Esophagus squamous epithelium (tissue), 5 donors: ENCODE results near the gene LCOR. TPM values are rescaled to one million over a fixed set of nuclear protein-coding genes. Genes with fewer than 3 reads are reported as not detected.

Experiments used
- DNase-seq: peaks from one replicate; lab custom pipeline; 2025; lab: John Stamatoyannopoulos, UW
- H3K27ac ChIP-seq, 4 donors: fragments of 200-600 bp; sonication (generic); one replicate each; pipeline ENCODE4 v1.5.1; 2016 to 2019; ENCODE audit warnings: mild to moderate bottlenecking in 1 of 4
- H3K27me3 ChIP-seq, 4 donors: fragments of 200-600 bp; sonication (generic); 1 replicate in 3 of 4; 2 replicates in 1 of 4; pipeline versions ENCODE4 v1.5.1 to v1.6.0; 2017 to 2021; ENCODE audit warnings: antibody characterized with exemption in 1 of 4
- H3K36me3 ChIP-seq, 3 donors: fragments of 200-600 bp; sonication (generic); one replicate each; pipeline ENCODE4 v1.5.1; 2016 to 2019
- H3K4me1 ChIP-seq, 3 donors: fragments of 200-600 bp; sonication (generic); one replicate each; pipeline ENCODE4 v1.5.1; 2017 to 2019
- H3K4me3 ChIP-seq, 4 donors: fragments of 200-600 bp; sonication (generic); 1 replicate in 3 of 4; 2 replicates in 1 of 4; pipeline ENCODE4 v1.5.1; 2016 to 2019; ENCODE audit warnings: mild to moderate bottlenecking in 2 of 4, moderate library complexity in 1 of 4
- H3K9me3 ChIP-seq, 3 donors: fragments of 200-600 bp; sonication (generic); one replicate each; pipeline ENCODE4 v1.5.1; 2016 to 2019
- CTCF ChIP-seq, 6 experiments: fragments of 450-650 bp in 4 of 6; fragments of 200-600 bp in 2 of 6; sonication (generic) in 2 of 6; IDR thresholded peaks; one replicate each; pipeline ENCODE4 v1.5.1; 2016 to 2019; ENCODE audit warnings: antibody characterized with exemption in 6 of 6, mild to moderate bottlenecking in 4 of 6, moderate library complexity in 4 of 6
- POLR2A ChIP-seq, 4 donors: fragments of 450-650 bp; IDR thresholded peaks; one replicate each; pipeline ENCODE4 v1.6.1; 2017; ENCODE audit warnings: antibody characterized with exemption in 4 of 4, mild to moderate bottlenecking in 4 of 4, moderate library complexity in 3 of 4
- WGBS, 2 donors: methylation state at CpG; one replicate each; pipeline ENCODE4 v1.1.5; 2018; 5-methylcytosine and 5-hydroxymethylcytosine counted together
- intact Hi-C: fragments of 100-400 bp; cut with DNase I; formaldehyde crosslinking; loops from one replicate; pipeline ENCODE4 v1.15.0; 2022
- total RNA-seq, 4 donors: library from RNA; depleted of rRNA; stranded (reverse); fragments of >200 nt; gene quantifications; one replicate each; pipeline ENCODE4 v1.1.0, GENCODE V29; 2016
- donor health status: DM: yes; HTN: yes; CAD: no.

Gene LCOR
- total RNA-seq, 4 donors from 2014 or later = 16.9 to 112 (median 30.4) TPM

GRCh38 chr10:96996275-96996965 lies 164.3 kb downstream of the LCOR start:
- DNase-seq = no peak
- Histone ChIP-seq H3K9me3 (no peaks in the 10 kb centered on the region), H3K36me3 (no peaks in the 10 kb centered on the region), H3K4me3 (no peak overlapping the region), H3K4me1 (peaks cover 0 to 4% (median 0%) of the 10 kb centered on the region in 3 donors), H3K27me3 (no peaks in the 10 kb centered on the region), H3K27ac (no peak overlapping the region)
- TF ChIP-seq CTCF (IDR thresholded peaks at IDR 0.05) (no peak), POLR2A (IDR thresholded peaks at IDR 0.05) (no peak)
- intact Hi-C loops = no loop called here
- WGBS, 2 donors = 79 to 81% methylated on average over 5 to 6 of the region's 6 CpGs

- no peak for DNase-seq
- H3K36me3 ChIP-seq = no peaks in the 10 kb centered on the region
- H3K4me1 ChIP-seq = no peaks in the 10 kb centered on the region
- no peak for TF ChIP-seq CTCF (IDR thresholded peaks at IDR 0.05)
- TF ChIP-seq POLR2A (IDR thresholded peaks at IDR 0.05) = no peak
- intact Hi-C loops = no loop called here
- no peaks in the 10 kb centered on the region for H3K9me3 ChIP-seq
- WGBS, 2 donors = 78 to 89% methylated on average over 9 to 10 of the region's 14 CpGs
- no peak overlapping the region for H3K4me3 ChIP-seq
- H3K27me3 ChIP-seq = no peaks in the 10 kb centered on the region
- no peak overlapping the region for H3K27ac ChIP-seq
Observed at GRCh38 chr10:96998329-96998888, 166.3 kb downstream of the LCOR start.

- H3K4me1 ChIP-seq = no peaks in the 10 kb centered on the region
- no peaks in the 10 kb centered on the region for H3K36me3 ChIP-seq
- H3K27ac ChIP-seq = no peak overlapping the region
- H3K9me3 ChIP-seq = no peaks in the 10 kb centered on the region
- intact Hi-C loops = no loop called here
- DNase-seq = no peak
- TF ChIP-seq POLR2A (IDR thresholded peaks at IDR 0.05) (no peak), CTCF (IDR thresholded peaks at IDR 0.05) (no peak)
- 89 to 90% methylated on average over 2 to 4 of the region's 4 CpGs for WGBS, 2 donors
- no peak overlapping the region for H3K4me3 ChIP-seq
- no peaks in the 10 kb centered on the region for H3K27me3 ChIP-seq
Observed at GRCh38 chr10:96999337-96999736, 167.2 kb downstream of the LCOR start.

- Histone ChIP-seq H3K4me1 (no peaks in the 10 kb centered on the region), H3K27ac (no peak overlapping the region), H3K36me3 (no peaks in the 10 kb centered on the region), H3K9me3 (no peaks in the 10 kb centered on the region), H3K27me3 (no peaks in the 10 kb centered on the region), H3K4me3 (no peak overlapping the region)
- intact Hi-C loops = no loop called here
- DNase-seq = no peak
- 40 to 80% methylated on average over 1 to 2 of the region's 4 CpGs for WGBS, 2 donors
- TF ChIP-seq CTCF (IDR thresholded peaks at IDR 0.05) (no peak), POLR2A (IDR thresholded peaks at IDR 0.05) (no peak)
Observed at GRCh38 chr10:96999987-97000386, 167.9 kb downstream of the LCOR start.

GRCh38 chr10:97000487-97001182 lies 168.5 kb downstream of the LCOR start:
- DNase-seq = no peak
- no peaks in the 10 kb centered on the region for H3K36me3 ChIP-seq
- H3K27me3 ChIP-seq = no peaks in the 10 kb centered on the region
- no peaks in the 10 kb centered on the region for H3K9me3 ChIP-seq
- no peak overlapping the region for H3K4me3 ChIP-seq
- intact Hi-C loops = no loop called here
- H3K4me1 ChIP-seq = no peaks in the 10 kb centered on the region
- H3K27ac ChIP-seq = no peak overlapping the region
- WGBS, 2 donors = 76 to 89% methylated on average over 9 to 12 of the region's 25 CpGs
- TF ChIP-seq CTCF (IDR thresholded peaks at IDR 0.05) (no peak), POLR2A (IDR thresholded peaks at IDR 0.05) (no peak)
